OCI-LY1 (cell line): ENCODE data around the gene LRP5.

Experiments
- H2AFZ ChIP-seq: fragments of 200-600 bp; sonication (generic), shearing (Covaris generic); 2 replicates; pipeline ENCODE4 v1.6.0; 2014; ENCODE audit warnings: antibody characterized with exemption, mild to moderate bottlenecking, low read length
- H3F3A ChIP-seq: fragments of 200-600 bp; sonication (generic), shearing (Covaris generic); 2 replicates; pipeline ENCODE4 v1.6.0; 2014; ENCODE audit warnings: mild to moderate bottlenecking, antibody characterized with exemption, low read length, moderate library complexity; ENCODE audit not compliant: insufficient read depth
- H3K27ac ChIP-seq: fragments of 200-600 bp; sonication (generic); 2 replicates; pipeline ENCODE4 v1.5.1; 2014; ENCODE audit warnings: low read length, mixed run types, mild to moderate bottlenecking, low read depth; ENCODE audit not compliant: poor library complexity, severe bottlenecking
- H3K27me3 ChIP-seq: fragments of 200-600 bp; sonication (generic); 2 replicates; pipeline ENCODE4 v1.6.0; 2014; ENCODE audit warnings: antibody characterized with exemption, mild to moderate bottlenecking, low read length, moderate library complexity; ENCODE audit not compliant: insufficient read depth
- H3K36me3 ChIP-seq: fragments of 200-600 bp; sonication (generic); 2 replicates; pipeline ENCODE4 v1.6.1; 2014; ENCODE audit warnings: mild to moderate bottlenecking, antibody characterized with exemption, low read length, moderate library complexity, mixed read lengths; ENCODE audit not compliant: insufficient read depth
- H3K4me1 ChIP-seq: fragments of 200-600 bp; sonication (generic); 2 replicates; pipeline ENCODE4 v1.5.1; 2014; ENCODE audit warnings: mild to moderate bottlenecking, low read length, moderate library complexity; ENCODE audit not compliant: insufficient read depth, severe bottlenecking
- H3K4me2 ChIP-seq: fragments of 200-600 bp; sonication (generic), shearing (Covaris generic); 2 replicates; pipeline ENCODE4 v1.6.1; 2014; ENCODE audit warnings: low read length
- H3K4me3 ChIP-seq: fragments of 200-600 bp; sonication (generic); 2 replicates; pipeline ENCODE4 v1.5.1; 2014; ENCODE audit warnings: low read length, low read depth, mild to moderate bottlenecking, mixed read lengths; ENCODE audit not compliant: poor library complexity, severe bottlenecking
- H3K79me2 ChIP-seq: fragments of 200-600 bp; shearing (Covaris generic); 2 replicates; pipeline ENCODE4 v1.6.1; 2016; ENCODE audit warnings: mixed run types, low read length, mixed read lengths; ENCODE audit not compliant: insufficient read depth
- H3K9ac ChIP-seq: fragments of 200-600 bp; sonication (generic), shearing (Covaris generic); 2 replicates; pipeline ENCODE4 v1.6.1; 2014; ENCODE audit warnings: mild to moderate bottlenecking, low read length, mixed read lengths
- H3K9me2 ChIP-seq: fragments of 200-600 bp; sonication (generic), shearing (Covaris generic); 2 replicates; pipeline ENCODE4 v1.6.1; 2014; ENCODE audit warnings: low read depth, mild to moderate bottlenecking, low read length, mixed read lengths
- H3K9me3 ChIP-seq: fragments of 200-600 bp; shearing (Covaris generic); 2 replicates; pipeline ENCODE4 v1.6.1; 2014; ENCODE audit warnings: low read length, mixed read lengths
- H4K20me1 ChIP-seq: fragments of 200-600 bp; sonication (generic), shearing (Covaris generic); 2 replicates; pipeline ENCODE4 v1.6.0; 2016; ENCODE audit warnings: mild to moderate bottlenecking, low read length; ENCODE audit not compliant: insufficient read depth
- CTCF ChIP-seq: fragments of 200-600 bp; sonication (generic), shearing (Covaris generic); IDR thresholded peaks from 2 replicates; pipeline ENCODE4 v1.5.1; 2017; ENCODE audit warnings: mild to moderate bottlenecking, antibody characterized with exemption, low read length, moderate library complexity, mixed read lengths
- EZH2 ChIP-seq: fragments of 200-600 bp; sonication (generic), shearing (Covaris generic); IDR thresholded peaks from 2 replicates; pipeline ENCODE4 v1.8.0; 2017; ENCODE audit warnings: borderline replicate concordance, mixed run types, mild to moderate bottlenecking, antibody characterized with exemption, low read length, moderate library complexity, mixed read lengths

LRP5 gene

DNA sequence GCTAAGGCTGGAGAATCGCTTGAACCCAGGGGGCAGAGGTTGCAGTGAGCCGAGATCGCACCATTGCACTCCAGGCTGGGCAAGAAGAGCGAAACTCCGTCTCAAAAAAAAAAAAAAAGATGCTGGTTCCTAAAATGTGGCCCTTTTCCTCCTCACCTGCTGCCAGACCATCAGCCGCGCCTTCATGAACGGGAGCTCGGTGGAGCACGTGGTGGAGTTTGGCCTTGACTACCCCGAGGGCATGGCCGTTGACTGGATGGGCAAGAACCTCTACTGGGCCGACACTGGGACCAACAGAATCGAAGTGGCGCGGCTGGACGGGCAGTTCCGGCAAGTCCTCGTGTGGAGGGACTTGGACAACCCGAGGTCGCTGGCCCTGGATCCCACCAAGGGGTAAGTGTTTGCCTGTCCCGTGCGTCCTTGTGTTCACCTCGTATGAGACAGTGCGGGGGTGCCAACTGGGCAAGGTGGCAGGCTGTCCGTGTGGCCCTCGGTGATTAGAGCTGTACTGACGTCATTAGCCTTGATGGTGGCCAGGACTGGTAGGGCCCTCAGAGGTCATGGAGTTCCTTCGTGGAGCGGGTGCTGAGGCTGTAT is 97.5 kb downstream of the LRP5 start:
- H3K36me3 ChIP-seq: no peaks in the 10 kb centered on the region

DNA sequence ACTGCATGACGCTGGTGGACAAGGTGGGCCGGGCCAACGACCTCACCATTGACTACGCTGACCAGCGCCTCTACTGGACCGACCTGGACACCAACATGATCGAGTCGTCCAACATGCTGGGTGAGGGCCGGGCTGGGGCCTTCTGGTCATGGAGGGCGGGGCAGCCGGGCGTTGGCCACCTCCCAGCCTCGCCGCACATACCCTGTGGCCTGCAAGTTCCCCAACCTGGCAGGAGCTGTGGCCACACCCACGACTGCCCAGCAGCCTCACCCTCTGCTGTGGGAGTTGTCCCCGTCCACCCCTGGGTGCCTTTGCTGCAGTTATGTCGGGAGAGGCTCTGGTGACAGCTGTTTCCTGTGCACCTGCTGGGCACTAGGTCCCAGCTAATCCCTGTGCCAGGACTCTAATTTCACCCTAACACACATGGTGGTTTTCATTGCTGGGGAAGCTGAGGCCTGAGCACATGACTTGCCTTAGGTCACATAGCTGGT is 99.2 kb downstream of the LRP5 start:
- Histone ChIP-seq H3F3A (no peaks in the 10 kb centered on the region), H3K79me2 (no peaks in the 10 kb centered on the region), H3K9me2 (no peaks in the 10 kb centered on the region), H4K20me1 (no peaks in the 10 kb centered on the region), H3K9me3 (no peaks in the 10 kb centered on the region), H3K4me3 (no peak overlapping the region), H3K4me2 (no peak overlapping the region), H3K27ac (no peak overlapping the region), H2AFZ (no peak overlapping the region), H3K9ac (no peak overlapping the region), H3K36me3 (no peaks in the 10 kb centered on the region), H3K4me1 (no peaks in the 10 kb centered on the region), H3K27me3 (peaks cover 12% of the 10 kb centered on the region; the same call in 1 of the 2 replicates)
- TF ChIP-seq EZH2 (no peak), CTCF (no peak)

More for the DNA sequence above, 97.5 kb downstream of the LRP5 start:
- Histone ChIP-seq H3K4me1 (no peaks in the 10 kb centered on the region), H3K27ac (no peak overlapping the region), H4K20me1 (no peaks in the 10 kb centered on the region), H3K79me2 (no peaks in the 10 kb centered on the region), H3K4me3 (no peak overlapping the region), H3K9me3 (no peaks in the 10 kb centered on the region), H3K27me3 (peaks cover 12% of the 10 kb centered on the region; the same call in 1 of the 2 replicates), H3K4me2 (no peak overlapping the region), H3F3A (no peaks in the 10 kb centered on the region), H3K9me2 (no peaks in the 10 kb centered on the region), H2AFZ (no peak overlapping the region), H3K9ac (no peak overlapping the region)
- no peak for TF ChIP-seq CTCF

- Histone ChIP-seq H3K27ac (no peak overlapping the region), H3K79me2 (no peaks in the 10 kb centered on the region), H3K4me2 (no peak overlapping the region), H4K20me1 (no peaks in the 10 kb centered on the region), H3K36me3 (no peaks in the 10 kb centered on the region), H3K9ac (no peak overlapping the region), H3K4me3 (no peak overlapping the region), H3K4me1 (no peaks in the 10 kb centered on the region), H3K27me3 (peaks cover 12% of the 10 kb centered on the region; the same call in 1 of the 2 replicates), H3F3A (no peaks in the 10 kb centered on the region), H3K9me3 (no peaks in the 10 kb centered on the region), H3K9me2 (no peaks in the 10 kb centered on the region), H2AFZ (no peak overlapping the region)
- TF ChIP-seq CTCF: no peak
- no peak for TF ChIP-seq EZH2
These were observed 100.4 kb downstream of the LRP5 start for GRCh38 chr11:68412593-68413475.
